NAMALWA (cell line): Measurements from ENCODE around the gene EIF2D.
A peak's percentile ranks its signal among the peaks of the same experiment; 100 is the strongest.
"Not testable (repeated sequence)": the region's sequence is repeated elsewhere in the genome, so short reads cannot be mapped to it uniquely, and the experiment has no call there.

ENCODE experiments used
- DNase-seq: peaks from one replicate; pipeline ENCODE4 v3.0.0-alpha.2; 2015; ENCODE audit warnings: low spot score

The EIF2D gene

DNA sequence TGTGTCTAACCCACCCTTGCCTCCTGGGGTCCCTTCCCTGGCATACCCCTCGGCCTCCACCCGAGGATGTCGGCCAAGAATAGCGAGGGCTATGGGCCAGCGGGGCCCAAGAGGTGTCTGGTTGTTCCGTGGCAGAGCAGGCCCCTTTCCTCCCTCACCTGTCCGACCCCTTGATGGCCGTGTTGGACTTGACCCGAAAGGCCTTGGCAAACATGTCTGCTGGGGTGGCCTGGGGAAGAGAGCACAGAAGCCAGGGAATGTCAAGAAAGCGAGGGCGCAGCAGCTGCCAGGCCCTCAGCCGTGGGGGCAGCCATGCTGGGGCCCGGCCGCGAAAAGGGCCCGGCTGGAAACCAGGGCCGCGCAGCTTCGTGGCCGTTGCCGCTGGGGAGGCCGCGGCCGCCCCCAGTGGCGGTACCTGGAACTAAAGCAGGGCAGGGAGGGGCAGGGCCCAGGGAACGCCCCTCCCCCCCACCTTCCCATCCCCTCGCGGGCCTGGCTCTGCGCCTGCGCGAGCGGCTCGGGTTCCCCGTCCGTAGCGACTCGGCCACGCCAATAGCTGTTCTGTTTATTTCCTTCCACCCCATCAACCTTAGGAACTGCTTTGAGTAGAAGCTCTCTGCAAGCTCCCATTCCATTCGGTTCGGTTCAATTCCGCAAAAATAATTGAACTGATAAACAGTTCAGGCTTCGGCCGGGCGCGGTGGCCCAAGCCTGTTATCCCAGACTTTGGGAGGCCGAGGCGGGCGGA, at the start of gene EIF2D:
EIF2D (minus strand) TSS at position 337 of the 748 bp plus-strand sequence; CDS start at position 214, 123 bp downstream.
- peak; percentile 93 for DNase-seq

- no peak for DNase-seq
Measured at GRCh38 chr1:206661161-206661820, 49.0 kb upstream of the EIF2D start.

GRCh38 chr1:206660136-206660535, 47.9 kb upstream of the EIF2D start:
- no peak for DNase-seq

DNA sequence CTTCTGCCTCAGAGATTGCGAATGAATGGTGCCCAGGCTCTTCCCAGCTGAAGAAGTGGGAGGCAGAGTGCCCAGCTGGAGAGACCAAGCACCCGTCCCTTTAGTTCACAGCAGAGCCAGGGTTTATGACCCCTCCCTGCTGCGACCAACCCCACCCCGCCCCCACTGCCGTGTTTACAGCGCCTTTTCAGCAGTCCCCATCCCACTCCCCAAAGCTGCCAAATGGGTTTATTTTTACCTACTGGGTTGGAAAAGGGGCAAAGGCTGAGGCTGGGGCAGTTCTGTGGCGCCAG, 46.7 kb upstream of the EIF2D start:
- no peak for DNase-seq

DNA sequence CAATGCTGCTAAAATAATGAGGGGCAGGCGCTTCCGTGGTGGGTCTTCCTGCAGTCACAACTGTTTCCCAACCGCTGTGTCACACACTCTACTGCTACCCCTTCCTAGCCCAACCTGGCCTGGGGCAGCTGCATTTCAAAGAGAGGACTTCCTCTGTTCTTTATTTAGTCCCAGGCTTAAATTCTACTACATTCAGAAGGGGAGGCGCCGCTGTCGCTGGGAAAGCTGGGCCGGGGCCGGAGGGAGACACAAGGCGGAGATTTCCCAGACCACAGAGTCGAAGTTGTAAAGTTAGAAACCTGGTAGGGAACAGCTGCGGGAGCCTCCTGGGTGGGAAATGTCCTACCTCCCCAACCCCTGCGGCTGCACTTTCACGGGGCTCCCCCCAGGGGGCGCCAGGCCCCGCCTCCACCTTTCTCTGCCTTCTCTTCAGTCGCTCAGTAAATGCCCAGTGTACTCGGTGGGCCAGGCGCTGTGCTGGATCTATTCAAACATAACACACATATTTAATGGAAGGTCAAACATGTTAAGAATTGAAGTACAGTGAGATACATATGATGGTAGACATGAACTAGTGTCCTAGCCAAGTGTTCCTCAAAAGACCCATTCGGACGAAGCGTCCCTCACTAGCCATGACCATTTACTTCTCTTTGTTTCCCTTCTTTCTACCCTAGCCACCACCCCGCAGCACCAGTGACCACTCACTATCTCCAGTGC, 46.2 kb upstream of the EIF2D start:
- peak; percentile 67 for DNase-seq

GRCh38 chr1:206657751-206658150, 45.5 kb upstream of the EIF2D start:
- no peak for DNase-seq

DNA sequence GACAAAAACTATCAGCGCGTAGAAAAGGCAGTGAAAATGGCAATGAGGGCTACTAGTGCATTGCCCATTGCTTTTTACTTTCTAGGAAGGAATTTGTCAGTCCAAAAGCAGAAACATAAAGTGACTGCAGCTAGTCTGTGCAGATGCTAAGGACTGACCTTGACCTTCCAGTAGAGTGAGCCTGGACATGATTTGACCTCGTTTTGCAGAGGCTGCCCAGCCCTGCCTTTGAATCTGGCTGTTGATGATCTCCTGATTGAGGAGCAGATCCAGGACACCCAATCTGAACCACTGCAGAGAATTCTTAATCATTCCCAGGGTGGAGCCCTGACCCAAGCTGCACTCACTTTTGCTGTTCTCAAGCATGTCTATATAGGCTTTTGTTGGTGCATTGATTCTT, 44.7 kb upstream of the EIF2D start:
- DNase-seq, result no peak

GRCh38 chr1:206655471-206655882, 43.2 kb upstream of the EIF2D start:
- no peak for DNase-seq

DNA sequence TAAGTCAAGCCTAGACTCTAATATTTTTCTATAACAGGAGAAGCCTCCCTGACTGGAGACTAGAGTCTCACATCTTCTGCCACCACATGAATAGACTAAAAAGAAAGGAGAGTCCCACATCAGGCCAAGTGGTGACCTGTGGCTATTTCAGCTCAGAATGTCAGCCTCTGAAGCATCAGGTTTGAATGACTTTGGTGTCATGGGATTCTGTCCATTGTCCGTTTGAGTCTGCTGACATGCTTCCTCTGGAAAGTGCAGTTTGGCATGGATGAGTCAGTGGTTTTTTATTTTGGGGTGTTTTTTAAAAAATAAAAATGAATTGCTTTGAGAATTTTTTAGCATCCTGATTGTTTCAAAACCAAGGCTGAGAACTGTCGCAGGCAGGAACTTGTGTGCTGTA, 42.6 kb upstream of the EIF2D start:
- DNase-seq, result no peak

DNA sequence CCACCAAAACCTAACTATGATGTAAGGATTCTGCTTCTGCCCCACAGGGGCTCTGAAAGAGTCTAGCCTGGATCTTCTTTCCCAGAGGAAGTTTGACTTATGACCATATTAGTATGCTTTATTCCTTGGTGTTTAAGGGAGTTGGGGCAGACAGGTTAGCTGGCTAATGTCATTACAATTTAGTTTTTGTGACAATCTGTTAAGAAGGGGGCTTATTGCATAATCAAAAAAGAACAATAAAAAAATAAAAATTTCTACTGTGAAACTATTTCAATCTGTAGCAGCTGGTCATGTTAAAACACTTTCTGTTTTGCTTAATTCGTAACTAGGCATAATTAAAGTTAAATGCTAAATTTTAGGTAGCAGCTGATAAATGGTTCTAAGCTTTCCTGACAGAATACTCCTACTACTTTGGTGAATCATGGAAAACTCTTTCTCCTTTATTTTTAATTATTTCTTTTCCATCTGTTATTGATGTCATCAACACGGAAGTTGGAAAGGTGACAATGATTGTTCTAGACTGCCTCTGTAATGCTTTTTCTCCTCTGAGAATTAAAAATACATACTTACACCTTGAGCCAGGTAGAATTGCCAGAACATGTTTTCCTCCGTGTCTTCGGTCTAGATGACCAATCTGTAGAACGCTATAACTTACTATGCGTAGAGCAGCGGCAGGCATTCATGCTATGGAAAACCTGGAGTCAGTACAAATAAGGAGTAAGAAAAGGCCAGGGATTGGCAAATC, 41.6 kb upstream of the EIF2D start:
- no peak for DNase-seq

GRCh38 chr1:206651958-206652890, 40.0 kb upstream of the EIF2D start:
- DNase-seq, result no peak

DNA sequence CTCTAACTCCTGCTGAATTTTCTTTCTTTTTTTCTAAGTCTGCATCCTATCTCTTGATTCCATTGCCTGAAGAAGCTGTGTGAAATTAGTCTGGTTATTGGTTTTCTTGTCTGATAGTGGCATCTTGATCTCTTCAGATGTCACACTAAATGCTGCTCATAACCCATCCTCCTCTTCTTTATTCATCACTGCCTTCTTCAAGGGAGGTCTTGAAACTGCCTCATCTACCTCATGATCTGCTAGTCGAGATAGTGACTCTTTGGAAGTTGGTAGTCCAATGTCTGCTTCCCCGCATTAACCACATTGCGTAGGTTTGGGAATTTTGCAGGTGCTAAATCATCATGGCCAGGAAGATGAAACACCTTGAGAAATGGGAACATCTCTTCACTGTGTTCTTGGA, 38.7 kb upstream of the EIF2D start:
- no peak for DNase-seq

- no peak for DNase-seq
Measured at GRCh38 chr1:206649261-206649921, 37.1 kb upstream of the EIF2D start.

DNA sequence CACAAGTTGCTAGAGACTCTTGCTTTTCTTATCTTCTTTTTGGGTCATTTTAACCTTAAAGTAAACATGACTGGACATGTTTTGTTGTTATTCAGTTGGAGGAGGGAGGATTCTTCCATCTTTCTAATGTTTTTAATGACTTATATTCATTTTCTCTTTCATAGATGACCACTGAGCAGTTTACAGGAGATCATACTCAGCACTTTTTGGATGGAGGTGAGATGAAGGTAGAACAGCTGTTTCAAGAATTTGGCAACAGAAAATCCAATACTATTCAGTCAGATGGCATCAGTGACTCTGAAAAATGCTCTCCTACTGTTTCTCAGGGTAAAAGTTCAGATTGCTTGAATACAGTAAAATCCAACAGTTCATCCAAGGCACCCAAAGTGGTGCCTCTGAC, 35.0 kb upstream of the EIF2D start:
- DNase-seq, result no peak

DNA sequence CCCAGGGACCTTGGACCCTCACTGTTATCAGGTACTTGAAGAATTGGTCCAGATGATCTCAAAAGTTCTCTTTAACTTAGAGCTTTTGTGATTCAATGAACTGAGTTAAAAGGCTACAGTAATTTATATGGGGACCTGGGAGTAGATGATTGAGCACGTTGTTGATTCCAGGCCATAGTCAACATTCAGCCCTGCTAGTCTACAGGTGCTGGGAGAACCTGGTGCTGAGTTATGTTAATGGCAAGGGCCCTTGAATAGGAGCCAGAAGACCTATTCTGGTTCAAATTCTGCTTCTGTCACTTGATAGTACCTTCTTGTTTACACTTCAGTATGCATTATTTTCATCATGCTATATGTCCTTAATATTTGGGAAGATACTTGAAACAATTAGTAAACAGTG, 34.2 kb upstream of the EIF2D start:
- no peak for DNase-seq

GRCh38 chr1:206643118-206643698, 30.9 kb upstream of the EIF2D start:
- no peak for DNase-seq

- not testable (repeated sequence) for DNase-seq
Measured at GRCh38 chr1:206642074-206642473, 29.8 kb upstream of the EIF2D start.

DNA sequence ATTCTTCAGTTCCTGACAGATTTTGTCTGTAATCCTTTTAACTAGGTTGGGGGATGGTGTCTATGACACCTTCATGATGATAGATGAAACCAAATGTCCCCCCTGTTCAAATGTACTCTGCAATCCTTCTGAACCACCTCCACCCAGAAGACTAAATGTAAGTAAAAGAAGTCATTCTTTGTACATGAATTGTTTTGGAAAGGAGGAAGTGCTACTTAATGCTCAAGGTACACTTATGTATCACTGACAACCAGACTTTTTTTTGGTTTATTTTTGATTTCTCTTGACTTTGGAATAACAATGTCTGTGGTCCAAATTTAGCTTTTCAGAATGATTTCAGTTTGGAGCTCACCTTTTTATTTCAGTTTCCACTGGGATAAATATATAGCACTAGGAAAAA, 25.3 kb upstream of the EIF2D start:
- DNase-seq, result no peak

DNA sequence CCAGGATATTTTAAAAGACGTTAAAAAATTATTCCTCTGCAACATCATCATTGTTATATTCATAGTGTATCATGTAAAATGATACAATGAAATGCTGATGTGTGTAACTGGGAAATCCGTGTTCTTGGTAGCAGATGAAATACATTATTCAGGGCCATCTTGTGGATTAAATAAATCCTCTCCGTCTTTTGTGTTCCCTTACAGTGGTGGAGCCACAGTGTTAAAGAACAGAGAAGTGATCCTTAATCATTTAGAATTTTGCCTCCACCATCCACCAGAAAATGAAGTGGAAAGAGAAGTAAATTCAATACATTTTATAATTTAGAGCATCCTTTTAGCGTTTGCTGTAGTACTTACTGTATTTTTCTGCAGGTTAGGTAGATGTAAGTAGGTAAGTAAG, 24.4 kb upstream of the EIF2D start:
- no peak for DNase-seq

DNA sequence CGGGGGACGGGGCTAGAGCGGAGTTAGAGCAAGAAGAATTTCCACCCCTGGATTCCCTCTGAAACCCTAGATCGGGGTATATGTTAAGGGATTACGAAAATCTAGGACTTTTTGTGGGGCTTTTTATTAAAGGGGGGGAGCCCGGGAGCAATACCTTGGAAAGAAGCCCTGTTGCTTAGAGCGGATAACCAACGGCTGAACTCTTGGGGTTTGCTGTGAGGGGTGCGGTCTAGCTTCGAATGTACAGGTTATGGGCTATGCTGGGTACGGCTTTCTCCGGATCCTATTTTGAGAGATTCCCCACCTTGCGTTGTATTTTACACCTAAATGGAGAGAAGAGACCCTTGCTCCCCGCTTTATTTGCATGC, 23.7 kb upstream of the EIF2D start:
- peak; percentile 59 for DNase-seq
